Adrenal gland (tissue), 5 donors: ENCODE measurements around the gene RMND5B.

ENCODE experiments used
- CTCF ChIP-seq, 6 experiments: fragments of 450-650 bp in 4 of 6; fragments of 200-600 bp in 2 of 6; sonication (generic) in 1 of 6; IDR thresholded peaks; 1 replicate in 5 of 6; 2 replicates in 1 of 6; pipeline versions ENCODE4 v1.5.1 to v1.8.0; 2016 to 2021; ENCODE audit warnings: antibody characterized with exemption in 6 of 6, mild to moderate bottlenecking in 2 of 6, moderate library complexity in 1 of 6
- POLR2A ChIP-seq, 2 donors: fragments of 450-650 bp; IDR thresholded peaks; one replicate each; pipeline ENCODE4 v1.6.1; 2017; ENCODE audit warnings: antibody characterized with exemption in 2 of 2, mild to moderate bottlenecking in 2 of 2, moderate library complexity in 1 of 2
- donor health status: DM: no; HTN: no; CAD: no.

DNA sequence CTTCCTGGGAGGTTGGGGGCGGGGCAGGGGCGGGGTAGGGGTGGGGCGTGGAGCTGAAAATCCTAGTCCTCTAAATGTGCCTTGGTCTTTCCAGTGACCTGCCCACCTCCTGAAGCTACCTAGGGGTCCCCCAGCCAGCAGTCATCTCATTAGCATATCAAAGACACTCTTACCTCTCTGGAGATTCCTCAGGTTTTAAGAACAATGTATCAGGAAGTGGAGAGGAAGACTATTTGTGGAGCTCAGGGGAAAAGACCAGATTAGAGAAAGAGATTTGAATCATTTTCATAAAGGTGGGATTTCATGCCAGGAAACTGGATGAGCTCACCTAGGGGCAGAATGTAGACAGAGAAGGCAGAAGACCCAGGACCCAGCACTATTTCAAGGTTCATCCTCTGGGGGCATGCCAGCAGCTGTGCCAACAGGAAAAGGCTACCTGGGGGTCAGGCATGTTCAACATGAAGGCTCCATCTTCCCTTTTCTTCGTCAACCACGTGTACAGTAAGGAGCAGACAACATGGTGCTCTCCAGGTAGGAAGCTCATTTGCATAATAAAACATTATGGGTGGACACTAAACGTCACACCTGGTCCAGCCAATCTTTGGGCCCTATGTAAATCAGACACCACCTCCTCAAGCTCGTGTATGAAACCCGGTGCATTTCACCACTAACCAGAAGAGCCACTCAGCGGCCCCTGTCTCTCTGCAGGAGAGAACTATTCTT lies 49.5 kb downstream of the RMND5B start:
- no peak for TF ChIP-seq CTCF (IDR thresholded peaks at IDR 0.05)
- TF ChIP-seq POLR2A (IDR thresholded peaks at IDR 0.05), result no peak
